ENCODE data around the gene FXYD7.
"Not testable (repeated sequence)": the region's sequence is repeated elsewhere in the genome, so short reads cannot be mapped to it uniquely, and the experiment has no call there.

The FXYD7 gene

GRCh38 chr19:35125749-35126623 lies 17.1 kb upstream of the FXYD7 start:
- FAIRE-seq (no peak), DNase-seq (ENCODE audit: insufficient read length, low spot score) (no peak)

GRCh38 chr19:35126624-35126959 lies 16.5 kb upstream of the FXYD7 start:
- DNase-seq (ENCODE audit: insufficient read length, low spot score) (no peak), FAIRE-seq (no peak)

- FAIRE-seq (no peak), DNase-seq (ENCODE audit: insufficient read length, low spot score) (no peak)
These were observed 15.2 kb upstream of the FXYD7 start for GRCh38 chr19:35127871-35128270.

GRCh38 chr19:35128398-35129057 lies 14.5 kb upstream of the FXYD7 start:
- DNase-seq (ENCODE audit: insufficient read length, low spot score), result no peak
- no peak for FAIRE-seq

- not testable (repeated sequence) for DNase-seq (ENCODE audit: insufficient read length, low spot score); FAIRE-seq
These were observed 13.3 kb upstream of the FXYD7 start for GRCh38 chr19:35129724-35130274.

GRCh38 chr19:35130761-35131720 lies 12.0 kb upstream of the FXYD7 start:
- DNase-seq (ENCODE audit: insufficient read length, low spot score), result no peak
- no peak for FAIRE-seq

- FAIRE-seq (no peak), DNase-seq (ENCODE audit: insufficient read length, low spot score) (no peak)
These were observed 10.8 kb upstream of the FXYD7 start for GRCh38 chr19:35132254-35132653.

GRCh38 chr19:35133826-35134225 lies 9.2 kb upstream of the FXYD7 start:
- DNase-seq (ENCODE audit: insufficient read length, low spot score), result no peak
- FAIRE-seq, result no peak

- FAIRE-seq, result no peak
- DNase-seq (ENCODE audit: insufficient read length, low spot score), result no peak
These were observed 8.3 kb upstream of the FXYD7 start, which contains the start of gene LGI4 for GRCh38 chr19:35134601-35135242. TSS of gene LGI4 (minus strand) at chr19:35135059. CDS start at chr19:35134680, 379 bp downstream.

GRCh38 chr19:35135389-35135909 lies 7.6 kb upstream of the FXYD7 start:
- DNase-seq (ENCODE audit: insufficient read length, low spot score), result peak; percentile 96
- FAIRE-seq, result peak; percentile 57

- DNase-seq (ENCODE audit: insufficient read length, low spot score) (no peak), FAIRE-seq (no peak)
These were observed 6.8 kb upstream of the FXYD7 start for GRCh38 chr19:35136231-35136630.

GRCh38 chr19:35136977-35137702 lies 5.9 kb upstream of the FXYD7 start:
- DNase-seq (ENCODE audit: insufficient read length, low spot score), result no peak
- no peak for FAIRE-seq

- FAIRE-seq (no peak), DNase-seq (ENCODE audit: insufficient read length, low spot score) (no peak)
These were observed 4.7 kb upstream of the FXYD7 start, which contains the start of gene FXYD1 for GRCh38 chr19:35138305-35138892. TSS of gene FXYD1 (plus strand) at chr19:35138824. CDS start at chr19:35140080, 1,256 bp downstream.

- no peak for FAIRE-seq
- DNase-seq (ENCODE audit: insufficient read length, low spot score), result no peak
These were observed 2.7 kb upstream of the FXYD7 start for GRCh38 chr19:35140207-35140961.

GRCh38 chr19:35140962-35141836 lies 1.9 kb upstream of the FXYD7 start:
- FAIRE-seq, result peak; percentile 70
- DNase-seq (ENCODE audit: insufficient read length, low spot score), result peak; percentile 99

- DNase-seq (ENCODE audit: insufficient read length, low spot score) (no peak), FAIRE-seq (peak; percentile 33)
These were observed 1.0 kb upstream of the FXYD7 start for GRCh38 chr19:35141837-35142605.
